ENCODE data around the gene TRIM52.
"Not testable (repeated sequence)": the region's sequence is repeated elsewhere in the genome, so short reads cannot be mapped to it uniquely, and the experiment has no call there.

TRIM52 gene

GRCh38 chr5:181212934-181213333, 48.0 kb downstream of the TRIM52 start:
- H3K4me1 ChIP-seq (ENCODE audit: control insufficient read depth, insufficient read depth, low read length): no peaks in the 10 kb centered on the region
- H3K27me3 ChIP-seq (ENCODE audit: control insufficient read depth, insufficient read depth, low read length, poor library complexity, severe bottlenecking): peaks cover 47% of the 10 kb centered on the region

GRCh38 chr5:181212080-181212479, 48.9 kb downstream of the TRIM52 start:
- 93 to 95% methylated on average over 6 of the region's 6 CpGs for WGBS, 2 experiments
- no peaks in the 10 kb centered on the region for H3K4me1 ChIP-seq (ENCODE audit: control insufficient read depth, insufficient read depth, low read length)
- H3K27ac ChIP-seq (ENCODE audit: insufficient read depth, low read depth, low read length, poor library complexity, severe bottlenecking): no peak overlapping the region
- no peak overlapping the region for H3K4me3 ChIP-seq (ENCODE audit: insufficient read depth, low read depth, low read length)
- no peaks in the 10 kb centered on the region for H3K9me3 ChIP-seq (ENCODE audit: control insufficient read depth, low read length)
- peaks cover 39% of the 10 kb centered on the region for H3K27me3 ChIP-seq (ENCODE audit: control insufficient read depth, insufficient read depth, low read length, poor library complexity, severe bottlenecking)
- no peaks in the 10 kb centered on the region for H3K36me3 ChIP-seq (ENCODE audit: control insufficient read depth, insufficient read depth, low read length)

More at GRCh38 chr5:181212934-181213333, 48.0 kb downstream of the TRIM52 start:
- Histone ChIP-seq H3K36me3 (ENCODE audit: control insufficient read depth, insufficient read depth, low read length) (no peaks in the 10 kb centered on the region), H3K4me3 (ENCODE audit: insufficient read depth, low read depth, low read length) (no peak overlapping the region), H3K9me3 (ENCODE audit: control insufficient read depth, low read length) (no peaks in the 10 kb centered on the region), H3K27ac (ENCODE audit: insufficient read depth, low read depth, low read length, poor library complexity, severe bottlenecking) (no peak overlapping the region)
- 63 to 65% methylated on average over 2 of the region's 2 CpGs for WGBS, 2 experiments

- Histone ChIP-seq H3K9me3 (ENCODE audit: control insufficient read depth, low read length) (no peaks in the 10 kb centered on the region), H3K27ac (ENCODE audit: insufficient read depth, low read depth, low read length, poor library complexity, severe bottlenecking) (no peak overlapping the region), H3K4me3 (ENCODE audit: insufficient read depth, low read depth, low read length) (no peak overlapping the region), H3K27me3 (ENCODE audit: control insufficient read depth, insufficient read depth, low read length, poor library complexity, severe bottlenecking) (peaks cover 35% of the 10 kb centered on the region), H3K4me1 (ENCODE audit: control insufficient read depth, insufficient read depth, low read length) (no peaks in the 10 kb centered on the region), H3K36me3 (ENCODE audit: control insufficient read depth, insufficient read depth, low read length) (no peaks in the 10 kb centered on the region)
- WGBS, 2 experiments: 46 to 47% methylated on average over 7 of the region's 7 CpGs
These were observed 49.7 kb downstream of the TRIM52 start for GRCh38 chr5:181211208-181211607.

DNA sequence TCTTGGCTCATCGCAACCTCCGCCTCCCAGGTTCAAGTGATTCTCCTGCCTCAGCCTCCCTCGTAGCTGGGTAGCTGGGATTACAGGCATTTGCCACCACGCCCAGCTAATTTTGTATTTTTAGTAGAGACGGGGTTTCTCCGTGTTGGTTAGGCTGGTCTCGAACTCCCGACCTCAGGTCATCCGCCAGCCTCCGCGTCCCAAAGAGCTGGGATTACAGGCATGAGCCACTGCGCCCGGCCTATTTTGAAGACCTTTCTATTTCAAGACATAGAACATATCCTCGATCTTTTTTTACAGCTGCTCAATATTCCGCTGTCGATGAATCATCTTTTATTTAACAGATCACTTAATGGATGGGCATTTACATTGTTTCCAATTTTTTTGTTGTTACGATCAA, 50.2 kb downstream of the TRIM52 start:
- H3K36me3 ChIP-seq (ENCODE audit: control insufficient read depth, insufficient read depth, low read length); H3K9me3 ChIP-seq (ENCODE audit: control insufficient read depth, low read length); H3K4me3 ChIP-seq (ENCODE audit: insufficient read depth, low read depth, low read length); H3K27ac ChIP-seq (ENCODE audit: insufficient read depth, low read depth, low read length, poor library complexity, severe bottlenecking); H3K4me1 ChIP-seq (ENCODE audit: control insufficient read depth, insufficient read depth, low read length): not testable (repeated sequence)
- peaks cover 35% of the 10 kb centered on the region for H3K27me3 ChIP-seq (ENCODE audit: control insufficient read depth, insufficient read depth, low read length, poor library complexity, severe bottlenecking)
- WGBS, 2 experiments: 83 to 84% methylated on average over 17 of the region's 17 CpGs

DNA sequence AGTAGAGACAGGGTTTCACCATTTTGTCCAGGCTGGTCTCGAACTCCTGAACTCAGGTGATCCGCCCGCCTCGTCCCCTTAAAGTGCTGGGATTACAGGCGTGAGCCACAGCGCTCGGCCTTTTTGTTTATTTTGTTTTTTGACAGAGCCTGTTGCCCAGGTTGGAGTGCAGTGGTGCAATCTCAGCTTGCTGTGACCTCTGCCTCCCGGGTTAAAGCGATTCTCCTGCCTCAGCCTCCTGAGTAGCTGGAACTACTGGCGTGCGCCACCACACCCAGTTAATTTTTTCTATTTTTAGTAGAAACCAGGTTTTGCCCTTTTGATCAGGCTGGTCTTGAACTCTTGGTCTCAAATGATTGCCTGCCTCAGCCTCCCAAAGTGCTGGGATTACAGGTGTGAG, 50.8 kb downstream of the TRIM52 start:
- not testable (repeated sequence) for H3K4me1 ChIP-seq (ENCODE audit: control insufficient read depth, insufficient read depth, low read length); H3K9me3 ChIP-seq (ENCODE audit: control insufficient read depth, low read length); H3K4me3 ChIP-seq (ENCODE audit: insufficient read depth, low read depth, low read length); H3K36me3 ChIP-seq (ENCODE audit: control insufficient read depth, insufficient read depth, low read length); H3K27ac ChIP-seq (ENCODE audit: insufficient read depth, low read depth, low read length, poor library complexity, severe bottlenecking)
- peaks cover 41% of the 10 kb centered on the region for H3K27me3 ChIP-seq (ENCODE audit: control insufficient read depth, insufficient read depth, low read length, poor library complexity, severe bottlenecking)
- 83 to 88% methylated on average over 11 of the region's 11 CpGs for WGBS, 2 experiments

DNA sequence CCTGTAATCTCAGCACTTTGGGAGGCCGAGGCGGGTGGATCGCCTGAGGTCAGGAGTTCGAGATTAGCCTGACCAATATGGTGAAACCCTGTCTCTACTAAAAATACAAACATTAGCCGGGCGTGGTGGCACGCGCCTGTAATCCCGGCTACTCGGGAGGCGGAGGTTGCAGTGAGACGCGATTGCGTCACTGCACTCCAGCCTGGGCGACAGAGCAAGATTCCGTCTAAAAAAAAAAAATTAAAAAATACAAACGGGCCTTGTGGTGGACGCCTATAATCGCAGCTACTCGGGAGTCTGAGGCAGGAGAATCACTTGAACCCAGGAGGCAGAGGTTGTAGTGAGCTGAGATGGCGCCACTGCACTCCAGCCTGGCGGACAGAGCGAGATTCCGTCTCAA, 51.9 kb downstream of the TRIM52 start:
- not testable (repeated sequence) for H3K27ac ChIP-seq (ENCODE audit: insufficient read depth, low read depth, low read length, poor library complexity, severe bottlenecking); H3K4me1 ChIP-seq (ENCODE audit: control insufficient read depth, insufficient read depth, low read length); H3K36me3 ChIP-seq (ENCODE audit: control insufficient read depth, insufficient read depth, low read length); H3K4me3 ChIP-seq (ENCODE audit: insufficient read depth, low read depth, low read length); H3K9me3 ChIP-seq (ENCODE audit: control insufficient read depth, low read length)
- WGBS, 2 experiments: 92 to 93% methylated on average over 24 of the region's 24 CpGs
- peaks cover 52% of the 10 kb centered on the region for H3K27me3 ChIP-seq (ENCODE audit: control insufficient read depth, insufficient read depth, low read length, poor library complexity, severe bottlenecking)

DNA sequence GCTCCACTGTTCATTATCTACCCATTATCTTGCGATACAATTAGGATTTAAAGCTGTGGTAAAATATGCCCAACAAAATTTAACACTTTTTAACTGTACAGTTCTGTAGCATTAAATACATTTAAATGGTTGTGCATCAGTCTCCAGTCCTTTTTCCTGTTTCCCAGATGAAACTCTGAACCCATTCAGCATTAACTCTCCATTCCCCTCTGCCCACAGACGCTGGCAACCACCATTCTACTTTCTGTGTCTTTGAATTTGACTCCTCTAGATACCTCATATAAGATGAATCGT, 53.0 kb downstream of the TRIM52 start:
- no peaks in the 10 kb centered on the region for H3K4me1 ChIP-seq (ENCODE audit: control insufficient read depth, insufficient read depth, low read length)
- H3K36me3 ChIP-seq (ENCODE audit: control insufficient read depth, insufficient read depth, low read length): no peaks in the 10 kb centered on the region
- peaks cover 54% of the 10 kb centered on the region for H3K27me3 ChIP-seq (ENCODE audit: control insufficient read depth, insufficient read depth, low read length, poor library complexity, severe bottlenecking)
- H3K27ac ChIP-seq (ENCODE audit: insufficient read depth, low read depth, low read length, poor library complexity, severe bottlenecking): no peak overlapping the region
- H3K4me3 ChIP-seq (ENCODE audit: insufficient read depth, low read depth, low read length): no peak overlapping the region
- no peaks in the 10 kb centered on the region for H3K9me3 ChIP-seq (ENCODE audit: control insufficient read depth, low read length)
- 60 to 61% methylated on average over 2 to 3 of the region's 3 CpGs for WGBS, 2 experiments

DNA sequence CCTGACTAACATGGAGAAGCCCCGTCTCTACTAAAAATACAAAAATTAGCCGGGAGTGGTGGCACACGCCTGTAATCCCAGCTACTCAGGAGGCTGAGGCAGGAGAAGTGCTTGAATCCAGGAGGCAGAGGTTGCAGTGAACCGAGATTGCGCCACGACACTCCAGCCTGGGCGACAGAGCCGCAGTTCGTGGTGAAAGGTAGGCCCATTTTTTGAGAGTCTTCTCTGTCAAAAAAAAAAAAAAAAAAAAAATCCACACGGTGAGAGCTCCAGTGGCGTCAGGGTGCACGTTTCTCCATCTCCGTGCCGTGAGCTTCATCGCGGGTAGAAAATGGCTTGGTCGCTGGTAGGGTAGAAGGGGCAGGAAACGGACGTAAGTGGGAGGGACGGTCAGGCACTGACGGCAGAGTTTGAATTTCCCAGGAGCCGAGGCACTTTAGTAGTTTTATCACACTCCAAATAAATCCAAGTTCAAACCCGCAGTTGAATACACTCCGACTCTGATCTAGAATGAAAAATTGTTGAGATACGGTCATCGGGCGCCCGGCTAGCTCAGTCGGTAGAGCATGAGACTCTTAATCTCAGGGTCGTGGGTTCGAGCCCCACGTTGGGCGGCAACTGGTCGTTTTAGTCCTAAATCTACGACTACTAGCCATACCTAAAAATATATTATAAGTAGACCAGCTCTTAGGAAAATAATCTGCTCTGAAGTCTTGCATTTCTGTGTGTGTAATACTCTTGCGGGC, 53.6 kb downstream of the TRIM52 start:
- Histone ChIP-seq H3K27ac (ENCODE audit: insufficient read depth, low read depth, low read length, poor library complexity, severe bottlenecking) (no peak overlapping the region), H3K9me3 (ENCODE audit: control insufficient read depth, low read length) (no peaks in the 10 kb centered on the region), H3K4me1 (ENCODE audit: control insufficient read depth, insufficient read depth, low read length) (no peaks in the 10 kb centered on the region), H3K36me3 (ENCODE audit: control insufficient read depth, insufficient read depth, low read length) (no peaks in the 10 kb centered on the region), H3K27me3 (ENCODE audit: control insufficient read depth, insufficient read depth, low read length, poor library complexity, severe bottlenecking) (peaks cover 54% of the 10 kb centered on the region), H3K4me3 (ENCODE audit: insufficient read depth, low read depth, low read length) (peak overlapping the region; percentile 69)
- 2% methylated on average over 35 to 36 of the region's 36 CpGs for WGBS, 2 experiments

GRCh38 chr5:181205761-181206649, 54.9 kb downstream of the TRIM52 start:
- WGBS, 2 experiments: 2% methylated on average over 37 of the region's 37 CpGs
- no peak overlapping the region for H3K27ac ChIP-seq (ENCODE audit: insufficient read depth, low read depth, low read length, poor library complexity, severe bottlenecking)

More at GRCh38 chr5:181205761-181206649, 54.9 kb downstream of the TRIM52 start:
- Histone ChIP-seq H3K27me3 (ENCODE audit: control insufficient read depth, insufficient read depth, low read length, poor library complexity, severe bottlenecking) (peaks cover 58% of the 10 kb centered on the region), H3K9me3 (ENCODE audit: control insufficient read depth, low read length) (no peaks in the 10 kb centered on the region), H3K4me3 (ENCODE audit: insufficient read depth, low read depth, low read length) (peak overlapping the region; percentile 69), H3K4me1 (ENCODE audit: control insufficient read depth, insufficient read depth, low read length) (no peaks in the 10 kb centered on the region), H3K36me3 (ENCODE audit: control insufficient read depth, insufficient read depth, low read length) (no peaks in the 10 kb centered on the region)

Data from ectodermal cell (in vitro differentiated cells).